CD4-positive, alpha-beta T cell treated with Interleukin-4 for 4 hours (primary cell): ENCODE results near the gene RAB38.

Source experiments
- DNase-seq: peaks from one replicate; pipeline ENCODE4 v3.0.0-alpha.2; 2020

RAB38 gene

DNA sequence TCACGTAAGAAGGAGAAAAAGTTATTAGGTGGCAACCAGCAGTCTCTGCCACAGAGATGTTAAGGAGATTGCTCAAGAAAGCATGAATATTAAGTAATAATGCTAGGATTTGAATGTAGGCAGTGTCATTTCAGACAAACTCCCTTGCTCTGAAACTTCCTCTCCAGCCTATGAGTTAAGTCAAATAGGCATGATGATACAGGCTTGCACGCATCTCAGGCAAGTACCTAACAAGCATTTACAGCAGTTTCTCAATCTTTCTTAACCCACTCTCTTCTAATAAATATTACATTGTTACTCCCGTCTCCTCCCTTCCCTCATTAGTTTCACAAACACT, 72.7 kb downstream of the RAB38 start:
- no peak for DNase-seq

- no peak for DNase-seq
Measured at GRCh38 chr11:88101881-88102597, 73.2 kb downstream of the RAB38 start.

DNA sequence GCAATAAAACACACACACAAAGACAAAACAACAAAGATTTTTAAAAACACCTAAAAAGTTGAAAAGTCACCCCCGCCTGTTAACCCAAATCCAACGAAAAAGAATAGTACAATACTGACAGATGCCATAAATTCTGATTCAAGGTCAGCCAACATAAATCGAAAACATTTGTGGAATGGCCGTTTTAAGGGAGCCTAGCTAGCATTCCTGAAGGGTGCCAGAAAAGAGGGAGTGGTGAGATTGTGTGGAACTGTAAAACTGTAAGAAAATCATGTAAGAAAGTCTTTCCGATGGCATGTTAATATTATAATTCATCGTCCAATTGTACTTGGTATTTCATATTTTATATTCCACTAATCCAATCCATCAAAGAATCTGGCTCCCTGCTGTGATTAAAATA, 75.1 kb downstream of the RAB38 start:
- DNase-seq, result no peak

DNA sequence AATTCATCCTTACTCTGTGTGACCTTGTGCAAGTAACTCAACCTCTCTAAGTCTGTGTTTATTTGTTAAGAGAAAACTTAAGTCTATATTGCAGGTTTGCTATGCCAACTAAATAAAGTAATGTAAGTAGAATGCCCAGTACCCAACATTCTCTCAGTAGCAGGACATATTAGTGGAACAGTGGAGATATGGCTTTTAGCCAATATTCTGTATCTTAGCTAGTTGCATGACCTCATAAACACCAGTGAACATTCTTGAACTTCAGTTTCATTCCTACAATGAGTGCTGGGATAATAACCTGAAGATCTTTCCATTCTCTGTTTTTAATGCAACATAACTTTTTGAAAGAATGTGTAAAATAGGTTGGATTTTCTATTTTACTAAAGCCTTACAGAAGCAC, 77.0 kb downstream of the RAB38 start:
- DNase-seq, result no peak

GRCh38 chr11:88089134-88089533, 86.1 kb downstream of the RAB38 start:
- no peak for DNase-seq

GRCh38 chr11:88087337-88087736, 87.9 kb downstream of the RAB38 start:
- no peak for DNase-seq

DNA sequence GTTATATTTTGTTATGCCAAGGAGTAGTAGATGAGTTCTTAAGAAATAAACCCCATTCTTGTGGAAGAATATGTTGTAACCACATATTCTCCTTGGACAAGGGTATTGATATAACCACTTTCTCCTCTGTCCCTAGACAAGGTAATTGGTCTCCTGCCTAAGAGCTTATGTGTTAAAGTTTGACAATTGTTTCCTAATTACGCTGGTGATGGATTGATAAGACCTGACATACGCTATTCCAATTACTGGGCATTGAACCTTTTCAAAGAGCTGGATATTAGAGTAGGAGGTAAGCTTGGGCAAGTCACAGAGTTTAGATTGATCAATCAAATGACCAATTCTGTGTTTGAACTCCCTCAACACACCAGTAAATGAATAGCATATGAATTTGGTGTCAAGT, 88.9 kb downstream of the RAB38 start:
- no peak for DNase-seq

DNA sequence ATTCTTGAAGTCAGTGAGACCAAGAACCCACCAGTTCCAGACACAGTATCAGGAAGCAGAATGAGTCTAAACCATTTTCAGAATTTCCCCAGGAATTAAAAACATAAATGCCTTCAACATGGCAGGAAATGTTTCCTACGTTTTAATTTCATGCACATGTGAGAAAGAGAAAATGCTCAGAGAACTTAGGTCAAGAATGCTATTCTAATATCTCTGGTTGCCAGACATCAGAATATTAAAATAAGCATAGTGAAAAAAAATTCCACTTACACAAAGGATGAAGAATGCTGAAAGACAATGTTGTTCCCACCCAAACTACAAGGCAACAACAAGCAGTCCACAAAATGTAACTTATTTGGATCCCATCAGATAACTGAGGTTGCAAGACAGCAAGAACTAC, 104.8 kb downstream of the RAB38 start:
- DNase-seq, result no peak

GRCh38 chr11:88068848-88069554, 106.2 kb downstream of the RAB38 start:
- DNase-seq, result no peak

GRCh38 chr11:88066090-88066489, 109.2 kb downstream of the RAB38 start:
- DNase-seq, result no peak

GRCh38 chr11:88064097-88064705, 111.0 kb downstream of the RAB38 start:
- no peak for DNase-seq
